NOMO-1 treated with dmso at 0.1 percent for 144 hours (cell line): ENCODE results near the gene TTC19.
"Not testable (repeated sequence)": the region's sequence is repeated elsewhere in the genome, so short reads cannot be mapped to it uniquely, and the experiment has no call there.

ENCODE experiments used
- DNase-seq: peaks from one replicate; lab custom pipeline; 2025; ENCODE audit not compliant: unreplicated experiment; lab: John Stamatoyannopoulos, UW

The TTC19 gene

GRCh38 chr17:16027708-16028584 is 28.3 kb downstream of the TTC19 start:
- no peak for DNase-seq

DNA sequence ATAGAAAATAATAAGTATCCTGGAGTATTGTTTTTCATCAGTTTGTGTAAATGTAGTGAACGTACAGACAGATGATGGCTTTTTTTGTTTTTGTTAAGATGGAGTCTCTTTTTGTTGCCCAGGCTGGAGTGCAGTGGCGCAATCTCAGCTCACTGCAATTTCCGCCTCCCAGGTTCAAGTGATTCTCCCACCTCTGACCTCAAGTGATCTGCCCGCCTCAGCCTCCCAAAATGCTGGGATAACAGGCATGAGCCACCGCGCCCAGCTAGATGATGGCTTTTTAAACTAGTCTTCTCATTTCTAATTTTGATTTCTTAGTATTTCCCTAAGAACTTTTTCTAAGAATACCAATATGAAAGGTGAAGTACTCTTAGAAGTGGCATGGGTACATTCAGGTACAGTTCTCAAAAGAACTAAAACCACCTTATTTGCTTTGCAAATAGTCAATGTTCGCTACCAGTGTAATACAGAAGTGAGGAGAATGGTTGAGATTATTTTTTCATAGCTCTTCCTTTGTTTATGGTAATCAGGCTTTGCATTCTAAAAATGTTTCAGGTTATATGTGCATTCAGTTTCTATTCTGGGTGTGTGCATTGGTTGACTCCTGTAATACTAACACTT is 34.2 kb downstream of the TTC19 start:
- no peak for DNase-seq

GRCh38 chr17:16036261-16036660 is 36.6 kb downstream of the TTC19 start:
- DNase-seq, result no peak

DNA sequence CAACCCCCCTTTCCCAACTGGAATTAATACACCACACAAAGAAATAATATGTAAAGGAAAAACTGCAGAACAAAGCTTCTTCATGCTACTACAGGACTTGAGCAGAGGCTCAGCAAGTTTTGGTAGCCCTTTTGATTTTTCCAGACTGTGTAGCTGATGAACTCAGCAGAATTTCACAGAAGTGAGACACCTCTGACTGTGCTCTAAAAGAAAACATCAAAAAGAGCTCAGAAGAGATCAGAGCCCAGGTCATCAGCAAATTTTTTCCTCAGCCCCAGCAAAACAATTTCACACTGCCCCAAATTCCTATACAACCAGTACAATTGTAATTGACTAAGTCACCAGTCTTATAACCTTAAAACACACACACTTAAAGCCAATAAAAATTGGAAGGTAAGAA is 38.0 kb downstream of the TTC19 start:
- DNase-seq, result no peak

- DNase-seq, result no peak
Observed at GRCh38 chr17:16040710-16041251, 41.2 kb downstream of the TTC19 start.

DNA sequence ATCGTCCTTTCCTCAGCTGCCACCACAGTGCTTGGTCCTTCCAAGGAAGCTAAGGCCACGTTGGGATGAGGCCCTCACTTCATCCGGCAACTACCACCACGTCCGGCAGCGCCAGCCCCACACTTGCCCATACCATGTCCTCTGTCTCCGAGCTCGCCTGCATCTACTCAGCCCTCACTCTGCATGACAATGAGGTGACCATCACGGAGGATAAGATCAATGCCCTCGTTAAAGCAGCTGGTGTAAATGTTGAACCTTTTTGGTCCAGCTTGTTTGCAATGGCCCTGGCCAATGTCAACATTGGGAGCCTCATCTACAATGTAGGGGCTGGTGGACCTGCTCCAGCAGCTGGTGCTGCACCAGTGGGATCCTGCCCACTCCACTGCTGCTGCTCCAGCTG is 44.9 kb downstream of the TTC19 start:
- no peak for DNase-seq

GRCh38 chr17:16046966-16047365 is 47.3 kb downstream of the TTC19 start:
- DNase-seq, result no peak

DNA sequence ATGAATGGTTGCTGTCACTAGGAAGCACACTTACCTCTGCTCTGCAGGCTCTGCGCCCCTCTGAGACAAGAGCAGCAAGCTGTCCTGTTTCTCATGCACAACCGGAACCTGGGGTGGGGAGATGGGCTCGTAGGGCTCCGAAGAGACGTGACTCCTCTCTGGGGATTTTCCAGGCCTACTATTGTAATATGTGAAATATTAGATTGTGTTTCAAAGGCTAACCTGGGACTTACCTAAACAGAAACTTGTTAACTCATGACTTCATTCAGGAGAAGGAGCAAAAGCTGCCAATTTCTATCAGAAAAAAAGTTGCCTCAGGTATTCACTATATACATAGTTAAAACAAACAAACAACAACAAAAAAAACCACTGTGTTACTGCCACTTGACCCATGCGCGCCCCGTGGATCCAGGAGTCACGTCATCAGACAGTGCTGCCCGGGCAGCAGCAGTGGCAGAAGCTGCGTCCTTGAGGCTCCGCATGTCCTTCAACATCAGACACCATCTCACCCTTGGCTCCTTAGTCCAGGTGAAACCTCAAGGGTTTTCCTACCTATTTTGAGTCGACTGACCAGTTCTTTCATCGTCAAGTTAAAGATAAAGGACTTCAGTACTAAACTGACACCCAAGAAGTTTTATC is 49.3 kb downstream of the TTC19 start:
- DNase-seq, result no peak

GRCh38 chr17:16050844-16051243 is 51.2 kb downstream of the TTC19 start:
- DNase-seq, result no peak

GRCh38 chr17:16052486-16052885 is 52.9 kb downstream of the TTC19 start:
- DNase-seq, result no peak

DNA sequence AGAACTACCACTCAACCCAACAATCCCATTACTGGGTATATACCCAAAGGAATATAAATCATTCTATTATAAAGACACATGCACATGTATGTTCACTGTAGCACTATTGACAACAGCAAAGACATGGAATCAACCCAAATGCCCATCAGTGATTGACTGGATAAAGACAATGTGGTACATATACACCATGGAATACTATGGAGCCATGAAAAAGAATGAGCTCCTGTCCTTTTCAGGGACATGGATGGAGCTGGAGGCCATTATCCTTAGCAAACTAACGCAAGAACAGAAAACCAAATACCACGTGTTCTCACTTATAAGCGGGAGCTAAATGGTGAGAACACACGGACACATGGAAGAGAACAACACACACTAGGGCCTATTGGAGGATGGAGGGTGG is 55.5 kb downstream of the TTC19 start:
- DNase-seq, result not testable (repeated sequence)

- no peak for DNase-seq
Observed at GRCh38 chr17:16061631-16062030, 62.0 kb downstream of the TTC19 start.

DNA sequence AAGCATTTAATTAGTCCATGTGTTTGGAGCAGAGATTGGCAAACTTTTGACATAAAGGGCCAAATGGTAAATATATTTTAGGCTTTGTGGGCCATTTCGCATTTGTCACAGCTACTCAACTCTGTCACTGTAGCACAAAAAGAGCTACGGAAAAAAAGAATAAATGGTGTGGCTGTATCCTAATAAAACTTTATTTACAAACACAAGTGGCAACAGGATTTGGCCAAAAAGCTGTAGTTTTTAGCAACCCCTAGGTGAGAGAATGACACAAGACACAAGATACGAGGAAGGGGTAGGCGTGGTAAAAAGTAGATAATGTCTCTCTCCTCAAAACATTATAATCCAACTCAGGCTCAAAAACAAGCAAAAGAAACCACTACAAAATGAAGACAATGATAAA is 66.5 kb downstream of the TTC19 start:
- no peak for DNase-seq

- DNase-seq, result no peak
Observed at GRCh38 chr17:16068323-16068722, 68.7 kb downstream of the TTC19 start.

- no peak for DNase-seq
Observed at GRCh38 chr17:16072031-16072430, 72.4 kb downstream of the TTC19 start.

GRCh38 chr17:16073845-16074244 is 74.2 kb downstream of the TTC19 start:
- DNase-seq, result no peak

DNA sequence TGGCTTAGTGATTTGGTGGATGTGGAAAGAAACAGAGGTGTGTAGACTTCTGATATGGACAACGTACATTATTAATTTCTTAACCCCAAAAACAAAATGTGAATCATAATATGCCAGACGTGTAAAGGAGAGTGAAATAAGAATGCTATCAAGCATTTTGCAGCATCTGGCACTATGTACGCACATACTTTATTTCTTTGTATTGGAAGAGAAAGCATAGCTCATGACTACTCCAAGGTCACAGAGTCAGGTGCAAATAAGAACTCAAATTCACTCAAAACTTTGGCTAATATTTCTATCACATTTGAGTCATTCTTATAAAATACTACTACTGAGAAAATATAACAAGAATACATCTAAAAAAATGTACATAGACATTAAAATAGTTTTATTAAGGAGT is 74.8 kb downstream of the TTC19 start:
- no peak for DNase-seq

GRCh38 chr17:16075949-16076348 is 76.3 kb downstream of the TTC19 start:
- DNase-seq, result no peak
